HUDEP-2 (cell line): ENCODE data around the gene NR3C1.

Source experiments
- DNase-seq, 76 experiments: peaks; one replicate each; lab custom pipeline; 2025; ENCODE audit not compliant: unreplicated experiment in 76 of 76; lab: John Stamatoyannopoulos, UW

Gene NR3C1

DNA sequence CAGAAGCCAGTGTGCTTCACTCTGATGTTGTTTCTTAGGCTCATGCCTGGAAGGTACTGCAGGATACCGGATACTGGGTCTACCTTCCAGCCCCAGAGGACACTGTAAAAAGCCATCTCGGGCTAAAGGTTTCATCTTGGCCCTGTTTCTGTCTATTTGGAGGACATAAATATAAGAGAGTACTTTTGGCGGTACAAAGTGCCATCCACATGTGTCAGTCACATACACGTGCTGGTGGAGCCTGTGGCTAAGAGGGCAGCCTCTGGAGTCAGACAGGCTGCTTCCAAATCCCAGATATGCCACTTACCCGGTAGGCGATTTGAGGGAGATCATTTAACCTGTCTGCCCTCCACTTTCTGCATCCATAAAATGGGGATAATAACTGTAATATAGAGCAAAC lies 160.4 kb downstream of the NR3C1 start:
- no peak for DNase-seq

DNA sequence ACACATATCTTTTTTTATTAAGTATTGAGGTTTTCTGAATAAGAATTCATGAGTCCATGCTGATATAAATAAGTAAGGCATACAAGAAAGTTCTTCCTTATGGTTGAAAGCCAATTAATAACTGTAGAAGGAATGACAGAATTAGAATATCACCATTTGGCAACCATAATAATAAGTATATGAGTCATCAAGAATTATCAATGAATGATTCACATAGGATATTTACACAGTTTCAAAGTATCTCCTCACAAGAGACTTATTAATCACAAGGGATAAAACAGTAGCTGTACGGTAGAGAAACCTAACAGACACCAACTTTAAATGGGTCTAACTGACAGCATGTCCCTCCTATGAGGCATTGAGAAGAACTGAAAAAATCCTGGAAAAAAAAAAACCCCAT lies 161.6 kb downstream of the NR3C1 start:
- DNase-seq: no peak

DNA sequence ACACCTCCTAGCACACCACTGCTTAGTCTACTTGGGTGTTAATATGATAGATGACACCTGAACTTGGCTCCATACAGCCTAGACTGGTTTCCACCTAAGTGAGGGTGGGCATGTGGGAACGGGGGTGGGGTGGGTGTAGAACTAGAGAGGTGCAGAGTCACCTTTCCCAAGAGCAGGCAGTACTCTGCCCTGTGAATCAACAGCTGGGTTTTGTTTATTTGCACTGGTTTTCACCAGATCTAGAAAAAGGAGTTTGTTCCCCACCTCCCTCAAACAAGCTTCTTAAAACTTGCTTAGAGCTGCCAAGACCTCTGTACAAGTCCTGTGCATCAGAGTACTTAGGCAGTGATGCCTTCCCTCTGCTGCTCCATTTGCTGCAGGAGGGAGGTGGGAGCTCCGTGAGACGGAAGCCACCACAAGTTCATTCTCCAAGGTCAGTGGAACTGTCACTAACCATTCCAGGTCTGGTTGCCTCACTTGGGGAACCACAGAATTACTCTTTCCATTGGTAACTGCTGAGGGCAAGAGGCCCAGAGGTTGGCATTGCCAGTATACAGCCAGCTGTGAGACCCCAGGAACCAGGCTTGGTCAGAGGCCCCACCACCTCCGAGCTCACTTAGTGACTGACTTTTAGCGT lies 163.5 kb downstream of the NR3C1 start:
- no peak for DNase-seq

DNA sequence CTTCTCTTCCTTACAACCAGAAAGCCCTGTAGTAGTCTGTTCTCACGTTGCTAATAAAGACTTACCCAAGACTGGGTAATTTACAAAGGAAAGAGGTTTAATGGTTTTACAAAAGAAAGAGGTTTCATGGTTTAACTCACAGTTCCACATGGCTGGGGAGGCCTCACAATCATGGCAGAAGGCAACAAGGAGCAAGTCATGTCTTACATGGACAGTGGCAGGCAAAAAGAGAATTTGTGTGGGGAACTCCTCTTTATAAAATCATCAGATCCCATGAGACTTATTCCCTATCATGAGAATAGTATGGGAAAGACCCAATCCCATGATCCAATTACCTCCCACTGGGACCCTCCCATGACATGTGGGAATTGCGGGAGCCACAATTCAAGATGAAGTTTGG lies 164.9 kb downstream of the NR3C1 start:
- DNase-seq: no peak

DNA sequence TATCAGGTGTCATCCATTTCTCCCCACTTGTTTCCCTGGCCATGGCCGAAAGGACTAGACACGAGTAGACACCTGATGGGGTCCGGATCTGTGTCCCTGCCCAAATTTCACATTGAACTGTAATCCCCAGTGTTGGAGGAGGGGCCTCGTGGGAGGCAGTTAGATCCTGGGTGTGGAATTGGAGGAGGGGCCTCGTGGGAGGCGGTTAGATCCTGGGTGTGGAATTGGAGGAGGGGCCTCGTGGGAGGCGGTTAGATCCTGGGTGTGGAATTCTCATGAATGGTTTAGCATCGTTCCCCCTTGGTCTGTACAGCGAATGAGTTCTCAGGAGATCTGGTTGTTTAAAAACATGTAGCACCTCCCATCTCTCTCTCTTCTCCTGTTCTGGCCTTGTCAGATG lies 165.8 kb downstream of the NR3C1 start:
- no peak for DNase-seq

DNA sequence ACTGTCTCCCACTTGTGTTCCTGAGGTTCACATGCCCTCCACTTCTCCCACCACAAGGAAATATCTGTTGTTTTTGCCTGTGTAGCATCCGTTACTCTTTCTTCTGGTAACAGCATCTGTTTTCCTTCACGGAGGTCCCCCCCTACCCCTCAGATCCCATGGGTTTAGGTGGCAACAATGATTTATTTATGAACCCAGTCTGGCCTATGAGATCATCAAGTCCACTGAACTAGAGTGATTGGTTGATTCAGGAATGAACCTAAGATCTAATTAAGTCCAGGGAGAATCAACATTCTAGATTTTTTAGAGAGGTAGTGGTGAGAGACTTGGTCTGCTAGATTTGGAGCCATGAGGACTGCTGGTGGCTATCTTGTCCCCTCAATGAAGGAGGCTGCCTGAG lies 166.8 kb downstream of the NR3C1 start:
- no peak for DNase-seq

DNA sequence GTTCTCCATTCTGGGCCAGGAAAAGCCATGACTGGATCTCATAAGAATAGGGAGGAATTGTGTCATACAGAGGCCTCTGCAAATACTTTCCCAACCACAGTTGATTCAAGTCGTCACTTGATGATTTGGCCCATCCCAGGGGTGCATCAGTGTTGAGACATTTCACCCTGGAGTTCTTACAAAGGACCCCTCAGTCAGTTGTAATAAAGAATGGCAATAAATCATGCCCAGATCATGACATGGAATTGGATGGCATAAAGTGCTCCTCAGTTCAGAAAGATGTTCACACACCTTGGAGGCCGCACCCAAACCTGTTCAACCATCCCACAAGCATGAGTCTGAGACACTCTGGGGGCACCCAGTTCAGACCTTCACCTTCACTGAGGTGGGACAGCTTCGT lies 168.1 kb downstream of the NR3C1 start:
- DNase-seq: no peak

DNA sequence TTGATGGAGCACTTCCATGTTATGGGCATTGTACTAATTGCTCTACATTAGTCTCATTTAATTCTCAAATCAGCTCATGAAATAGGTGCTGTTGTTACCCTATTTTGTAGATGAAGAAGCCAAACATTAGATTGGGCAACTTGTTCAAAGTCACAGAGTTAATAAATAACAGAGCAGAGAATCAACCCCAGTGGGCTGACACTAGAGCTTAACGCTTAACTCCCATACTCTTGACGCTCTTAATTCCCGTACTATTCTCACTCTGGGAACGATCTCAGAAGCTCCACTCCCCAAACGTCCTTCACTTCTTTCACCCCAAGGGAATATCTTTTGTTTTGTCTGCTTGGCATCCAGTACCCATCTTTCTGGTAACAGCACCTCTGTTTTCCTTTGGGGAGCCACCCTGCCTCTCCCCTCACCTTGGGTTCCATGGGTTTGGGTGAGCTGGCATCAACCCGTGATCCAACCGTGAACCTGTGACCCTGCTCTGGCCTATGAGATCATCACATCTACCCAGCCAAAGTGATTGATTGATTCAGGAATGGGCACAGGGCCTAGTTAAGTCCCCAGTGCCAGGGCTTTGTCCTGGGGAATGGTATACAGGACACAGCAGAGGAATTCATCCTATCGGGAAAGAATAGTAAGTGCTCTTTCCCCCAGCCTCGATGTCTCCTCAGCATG lies 169.2 kb downstream of the NR3C1 start:
- no peak for DNase-seq

DNA sequence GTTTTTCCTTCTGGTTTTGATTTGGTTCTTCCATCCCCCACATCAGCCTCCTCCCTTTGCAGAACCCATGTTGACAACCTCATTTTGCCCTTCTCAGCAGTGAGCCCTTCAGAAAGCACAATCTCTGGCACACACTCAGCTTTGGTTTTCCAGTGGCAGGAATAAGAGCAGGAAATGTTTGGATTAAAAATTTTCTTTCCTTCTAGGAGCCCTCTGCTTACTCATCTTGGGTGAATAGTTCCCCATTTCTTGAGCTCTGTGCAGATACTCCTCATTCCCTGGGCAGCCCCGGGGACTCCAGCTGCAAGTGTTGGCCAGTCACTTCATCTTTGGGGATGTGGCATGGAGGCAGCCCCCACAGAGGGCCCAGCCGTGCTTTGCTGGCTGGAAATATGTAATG lies 170.5 kb downstream of the NR3C1 start:
- DNase-seq: no peak

DNA sequence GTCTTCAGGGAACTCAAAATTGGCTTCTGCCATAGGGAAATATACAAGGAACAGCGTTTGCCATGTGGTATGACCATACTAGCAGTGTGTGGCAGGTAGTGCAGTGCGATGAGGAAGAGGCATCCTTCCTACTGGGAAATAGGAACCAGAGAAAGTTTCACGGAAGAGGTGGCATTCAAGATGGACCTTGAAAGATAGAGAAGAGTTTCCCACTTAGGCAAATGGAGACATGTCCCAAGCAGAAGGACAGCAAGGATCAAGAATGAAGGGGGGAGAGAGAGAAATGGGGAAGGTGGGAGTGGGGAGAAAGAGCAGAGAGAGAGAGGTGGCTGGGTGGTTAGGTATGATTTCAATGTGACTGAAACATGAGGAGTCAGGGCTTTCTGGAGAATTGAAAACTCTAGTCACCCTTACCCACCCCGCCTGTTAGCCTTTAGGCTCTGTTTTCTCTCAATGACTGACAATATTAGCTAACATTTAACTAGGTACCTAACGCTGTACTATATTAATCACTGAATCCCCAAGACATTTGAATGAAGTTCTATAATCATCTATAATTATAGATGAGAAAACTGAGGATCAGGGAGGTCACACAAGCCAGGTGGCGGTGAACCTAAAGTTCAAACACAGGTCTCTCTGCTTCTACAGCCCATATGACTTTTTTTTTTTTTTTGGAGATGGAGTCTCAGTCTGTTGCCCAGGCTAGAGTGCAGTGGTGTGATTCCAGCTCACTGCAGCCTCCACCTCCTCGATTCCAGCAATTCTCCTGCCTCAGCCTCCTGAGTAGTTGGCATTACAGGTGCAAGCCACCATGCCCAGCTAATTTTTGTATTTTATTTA lies 171.3 kb downstream of the NR3C1 start:
- DNase-seq: no peak

DNA sequence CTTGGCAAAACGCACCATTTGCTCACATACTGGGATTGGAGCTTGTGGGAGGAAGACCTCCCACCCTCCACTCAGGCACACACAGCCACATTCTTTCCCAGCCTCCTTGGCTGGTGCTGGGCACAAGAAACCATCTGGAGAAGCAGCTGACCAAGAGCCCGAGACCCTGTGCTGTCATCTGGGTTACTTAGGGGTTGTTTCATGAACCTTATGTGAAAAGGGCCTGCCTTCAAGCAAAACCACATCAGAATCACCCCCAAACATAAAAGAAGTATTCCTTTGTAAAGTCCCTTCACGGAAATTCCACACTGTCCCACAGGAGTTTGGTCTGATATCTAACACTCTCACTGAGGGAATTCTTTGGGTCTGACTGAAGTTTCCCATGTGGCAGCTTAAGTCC lies 172.1 kb downstream of the NR3C1 start:
- no peak for DNase-seq

DNA sequence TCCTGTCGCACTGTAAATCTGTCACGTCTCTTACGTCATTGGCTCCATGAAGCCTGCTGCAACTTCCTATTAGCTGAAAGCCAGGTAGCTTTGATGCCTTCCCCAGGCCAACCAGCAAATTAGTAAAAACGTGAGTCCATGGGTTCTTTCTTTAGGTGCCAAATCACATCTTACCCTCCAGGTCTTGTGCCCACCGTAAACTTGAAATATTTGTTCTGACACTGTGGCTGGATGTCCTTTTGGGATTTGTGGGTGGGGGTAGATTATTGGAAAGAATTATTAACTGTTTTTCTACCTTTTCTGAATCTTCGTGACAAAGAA lies 172.8 kb downstream of the NR3C1 start:
- no peak for DNase-seq

DNA sequence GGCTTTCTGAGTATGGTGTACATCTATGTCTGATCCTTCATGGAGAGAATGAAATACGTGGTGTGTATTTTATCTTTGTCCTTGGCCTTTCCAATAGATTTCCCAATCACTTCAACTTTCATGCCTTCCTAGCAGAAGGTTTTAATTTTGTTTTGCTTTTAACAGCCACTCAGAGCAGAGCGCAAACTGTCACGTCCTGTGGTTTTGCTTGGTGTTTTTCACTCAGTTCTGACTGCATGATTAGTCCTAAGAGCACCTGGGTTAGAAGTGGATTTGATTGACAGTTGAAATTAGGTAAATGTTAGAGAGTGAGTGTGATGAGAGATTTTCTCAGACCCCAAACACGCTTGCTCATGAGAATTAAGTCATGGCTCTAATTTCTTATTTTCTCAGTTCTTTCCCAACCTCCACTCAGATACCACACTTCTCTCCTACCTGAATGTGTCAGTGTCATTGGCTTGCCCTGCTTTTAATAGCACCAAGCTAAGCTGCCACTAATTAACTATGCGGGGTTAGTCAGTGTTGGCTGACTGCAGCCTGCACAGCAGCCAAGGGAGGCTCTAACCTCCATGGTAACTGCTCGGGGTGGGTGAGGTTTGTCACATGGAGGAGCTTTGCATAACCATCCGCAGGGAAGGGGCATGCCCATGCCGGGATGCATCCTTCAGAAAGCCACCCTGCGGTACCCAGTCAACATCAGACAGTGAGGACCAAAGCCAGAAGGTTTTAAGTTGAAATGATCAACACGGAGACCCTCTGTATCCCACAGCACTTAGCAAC lies 173.4 kb downstream of the NR3C1 start:
- DNase-seq: no peak

DNA sequence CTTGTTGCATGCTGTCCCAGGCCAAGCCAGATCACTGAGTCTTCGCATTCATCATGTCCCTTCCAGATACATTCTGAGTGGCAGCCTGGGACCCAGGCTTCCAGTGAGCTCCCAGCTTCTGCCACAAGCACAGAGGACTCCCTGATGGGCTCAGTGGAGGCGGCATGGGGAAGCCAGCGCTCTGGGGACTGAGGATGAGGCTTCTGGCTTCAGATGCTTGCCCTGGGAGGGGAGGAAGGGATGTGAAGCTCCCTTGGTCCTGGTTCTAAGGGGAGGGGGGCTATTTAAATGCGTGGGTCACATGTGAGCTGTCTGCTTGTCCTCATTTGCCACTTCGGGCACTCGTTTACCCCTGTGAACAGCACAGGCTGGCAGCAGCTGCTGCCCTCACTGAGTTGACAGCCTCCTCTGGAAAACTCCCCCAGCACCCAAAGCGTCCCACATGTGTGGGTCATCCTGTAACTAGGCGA lies 174.0 kb downstream of the NR3C1 start:
- DNase-seq: no peak

DNA sequence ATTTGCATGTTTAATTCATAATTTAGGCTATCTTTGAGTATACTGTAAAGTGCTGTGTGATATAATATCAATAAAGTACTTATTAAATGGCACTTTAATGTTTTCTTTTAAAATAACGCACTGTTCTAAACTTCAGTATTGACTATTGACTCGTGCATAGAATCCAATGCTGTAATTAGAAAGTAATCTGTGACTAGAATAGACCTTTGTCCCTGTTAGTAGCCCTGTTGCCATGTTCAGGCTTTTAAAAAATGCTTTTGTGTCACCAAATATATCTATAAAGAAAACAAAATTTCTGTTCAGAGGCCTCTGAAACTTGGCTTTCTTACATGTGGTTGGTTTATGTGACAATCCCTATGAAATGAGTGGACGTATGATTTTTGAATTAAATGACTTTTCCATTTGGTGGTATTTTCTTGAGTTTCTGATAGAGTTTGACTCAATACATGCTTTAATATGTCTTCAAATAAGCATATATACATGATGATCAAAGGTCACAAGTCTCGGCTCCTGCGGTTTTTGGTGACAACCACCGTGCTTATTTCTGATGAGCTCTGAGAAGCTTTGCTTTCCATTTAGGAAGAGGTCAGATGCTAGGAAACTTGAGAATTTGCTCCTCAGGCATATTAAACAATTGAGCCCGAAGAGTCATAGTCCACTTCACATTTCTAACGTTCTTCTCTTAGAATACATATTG lies 174.7 kb downstream of the NR3C1 start:
- DNase-seq: no peak
